ENCODE data around the gene MUC4.

- no peak for TF ChIP-seq EZH2 (IDR thresholded peaks at IDR 0.05; ENCODE audit: insufficient read depth, poor library complexity, severe bottlenecking)
- no peak for TF ChIP-seq EZH2phosphoT487 (IDR thresholded peaks at IDR 0.05; ENCODE audit: insufficient read depth, low read depth)
Measured at GRCh38 chr3:195836476-195837135, 24.9 kb upstream of the MUC4 start.
